Ureter (tissue), 1 donor: ENCODE data around the gene CEP78. TPM values are rescaled to one million over a fixed set of nuclear protein-coding genes. Genes with fewer than 3 reads are reported as not detected.
A peak's percentile ranks its signal among the peaks of the same experiment; 100 is the strongest.
"Not testable (repeated sequence)": the region's sequence is repeated elsewhere in the genome, so short reads cannot be mapped to it uniquely, and the experiment has no call there.

ENCODE experiments used
- DNase-seq: peaks from one replicate; pipeline ENCODE4 v3.0.0-alpha.2; 2020; ENCODE audit warnings: low spot score
- total RNA-seq: library from RNA; stranded (reverse); gene quantifications from one replicate; pipeline ENCODE4 v1.2.4, GENCODE V29; 2023
- donor health status: DM: yes; HTN: yes; CAD: no.

Gene CEP78
- 10.2 TPM for total RNA-seq

DNA sequence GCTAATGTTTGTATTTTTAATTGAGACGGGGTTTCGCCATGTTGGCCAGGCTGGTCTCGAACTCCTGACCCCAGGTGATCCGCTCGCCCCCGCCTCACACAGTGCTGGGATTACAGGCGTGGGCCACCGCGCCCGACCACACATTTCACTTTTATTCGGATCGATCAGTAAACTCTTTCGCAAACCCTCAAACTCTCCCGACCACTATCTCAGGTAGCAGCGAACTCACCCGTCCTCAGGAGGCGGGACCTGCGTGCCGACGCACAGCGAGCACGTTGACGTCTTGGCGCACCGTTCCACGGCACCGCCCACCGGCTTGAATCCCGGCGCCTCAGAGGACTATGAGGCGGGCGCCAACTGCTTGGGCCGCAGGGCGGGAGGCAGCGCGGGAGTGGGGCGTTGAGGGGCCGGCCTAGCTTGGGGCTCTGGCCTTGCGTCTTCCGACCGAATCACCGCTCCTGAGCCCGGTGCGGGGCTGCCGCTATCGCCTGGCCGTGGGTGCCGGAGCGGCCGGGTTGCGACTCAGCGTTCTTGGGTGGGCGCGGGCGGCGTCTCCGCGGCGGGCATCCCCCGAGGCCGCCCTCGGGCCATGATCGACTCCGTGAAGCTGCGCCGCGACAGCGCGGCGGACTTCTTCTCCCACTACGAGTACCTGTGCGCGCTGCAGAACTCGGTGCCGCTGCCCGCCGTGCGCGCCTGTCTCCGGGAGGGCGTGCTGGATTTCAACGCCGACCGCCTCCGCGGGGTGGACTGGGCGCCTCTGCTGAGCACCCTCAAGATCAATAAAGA, at the start of gene CEP78:
Gene CEP78, plus strand, starts transcription at position 314 of the 789 bp plus-strand sequence. Its CDS starts 276 bp downstream, at position 590.
- peak; percentile 93 for DNase-seq

DNA sequence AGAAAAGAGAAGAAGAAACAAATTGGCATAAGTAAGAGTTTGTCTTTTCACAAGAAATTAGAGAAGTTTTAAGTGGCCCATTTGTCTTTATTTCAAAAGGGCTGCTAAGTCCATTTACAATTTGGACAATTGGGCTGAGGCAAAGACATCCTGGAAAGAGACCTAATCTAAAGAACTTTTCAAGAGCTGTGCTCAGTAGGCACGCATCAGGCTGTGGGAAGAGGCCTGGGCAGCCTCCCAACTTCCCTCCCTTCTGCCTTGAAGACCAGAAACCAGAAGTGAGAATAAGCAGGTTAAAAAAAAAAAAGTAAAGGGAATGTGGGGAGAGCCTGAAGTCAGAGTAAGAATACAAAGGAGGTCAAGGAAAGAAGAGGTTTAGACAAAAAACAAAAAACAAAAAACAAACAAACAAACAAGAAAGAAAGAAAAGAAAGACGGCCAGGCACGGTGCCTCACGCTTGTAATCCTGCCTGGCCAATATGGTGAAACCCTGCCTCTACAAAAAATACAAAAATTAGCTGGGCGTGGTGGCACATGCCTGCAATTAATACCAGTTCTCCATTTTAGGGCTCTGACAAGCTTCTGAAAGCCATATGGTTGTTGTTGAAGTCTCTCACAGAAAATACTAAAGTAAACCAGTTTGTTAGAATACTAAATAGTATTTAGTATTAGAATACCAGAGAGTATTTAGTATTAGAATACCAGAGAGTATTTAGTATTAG, 48.0 kb upstream of the CEP78 start:
- DNase-seq: no peak

DNA sequence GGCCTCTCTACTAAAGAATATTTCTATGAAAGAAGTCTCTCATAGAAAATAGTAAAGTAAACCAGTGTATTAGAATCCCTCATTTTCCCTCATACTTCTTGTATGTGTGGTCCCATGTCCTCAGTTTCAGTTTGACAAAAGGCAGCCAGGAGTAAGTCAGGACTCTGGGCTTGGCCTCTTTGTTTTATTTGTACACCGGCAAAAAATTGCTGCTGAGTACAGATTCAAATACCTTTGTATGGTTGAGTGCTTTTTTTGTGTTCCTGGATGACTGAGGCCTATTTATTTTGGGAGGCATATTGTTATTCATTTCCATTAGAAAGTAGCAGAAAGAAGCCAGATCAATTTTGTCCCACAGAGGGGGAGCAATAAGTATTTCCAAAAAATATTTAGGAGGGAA, 47.3 kb upstream of the CEP78 start:
- no peak for DNase-seq

- no peak for DNase-seq
Observed at GRCh38 chr9:78189001-78189400, 46.9 kb upstream of the CEP78 start.

DNA sequence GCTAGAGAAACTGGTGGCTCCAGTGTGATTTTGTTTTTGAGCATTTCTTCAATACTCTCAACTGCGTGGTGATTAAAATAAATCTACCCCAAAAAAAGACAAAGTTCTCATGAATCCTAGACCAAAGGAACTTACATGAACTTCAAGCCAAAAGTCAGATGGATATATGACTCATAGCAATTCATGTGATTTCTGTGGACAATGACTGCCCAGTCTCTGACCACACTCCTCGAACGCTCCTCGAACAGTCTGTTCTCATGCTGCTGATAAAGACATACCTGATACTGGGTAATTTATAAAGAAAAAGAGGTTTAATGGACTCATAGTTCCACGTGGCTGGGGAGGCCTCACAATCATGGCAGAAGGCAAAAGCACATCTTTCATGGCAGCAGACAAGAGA, 46.4 kb upstream of the CEP78 start:
- DNase-seq: no peak

DNA sequence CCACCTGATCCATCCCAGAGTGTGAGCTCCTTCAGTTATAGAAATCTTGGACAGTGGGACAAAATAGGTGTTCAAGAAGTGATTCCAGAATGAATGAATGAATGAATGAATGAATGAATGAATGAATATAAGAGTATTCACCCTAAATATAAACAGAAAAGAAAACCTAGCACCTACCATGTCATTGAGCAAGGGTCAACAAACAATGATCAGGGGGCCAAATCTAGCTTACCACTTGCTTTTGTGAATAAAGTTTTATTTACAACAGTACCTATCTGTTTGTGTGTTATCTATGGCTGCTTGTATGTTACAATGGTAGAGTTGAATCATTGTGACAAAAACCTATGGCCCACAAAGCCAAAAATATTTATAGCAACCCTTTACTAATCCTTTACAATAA, 43.9 kb upstream of the CEP78 start:
- DNase-seq: no peak

DNA sequence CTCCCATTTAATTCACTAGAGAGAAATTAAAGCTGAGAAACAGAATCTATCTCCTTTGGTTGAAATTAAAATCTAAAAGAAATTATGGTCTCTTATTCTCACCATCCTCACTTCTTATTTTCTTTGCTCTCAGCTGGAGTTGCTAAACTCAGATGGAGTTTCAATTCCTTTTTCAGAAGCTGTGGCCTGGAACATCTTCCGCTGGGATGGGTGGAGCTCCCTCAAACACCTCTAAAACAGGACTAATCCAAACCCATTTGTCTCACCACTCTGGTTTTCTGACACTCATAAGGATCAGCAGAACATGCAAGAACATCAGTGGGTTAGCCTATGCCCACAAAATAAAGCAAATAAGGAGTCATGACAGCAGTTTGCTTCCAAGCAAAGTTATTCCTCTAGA, 39.6 kb upstream of the CEP78 start:
- no peak for DNase-seq

DNA sequence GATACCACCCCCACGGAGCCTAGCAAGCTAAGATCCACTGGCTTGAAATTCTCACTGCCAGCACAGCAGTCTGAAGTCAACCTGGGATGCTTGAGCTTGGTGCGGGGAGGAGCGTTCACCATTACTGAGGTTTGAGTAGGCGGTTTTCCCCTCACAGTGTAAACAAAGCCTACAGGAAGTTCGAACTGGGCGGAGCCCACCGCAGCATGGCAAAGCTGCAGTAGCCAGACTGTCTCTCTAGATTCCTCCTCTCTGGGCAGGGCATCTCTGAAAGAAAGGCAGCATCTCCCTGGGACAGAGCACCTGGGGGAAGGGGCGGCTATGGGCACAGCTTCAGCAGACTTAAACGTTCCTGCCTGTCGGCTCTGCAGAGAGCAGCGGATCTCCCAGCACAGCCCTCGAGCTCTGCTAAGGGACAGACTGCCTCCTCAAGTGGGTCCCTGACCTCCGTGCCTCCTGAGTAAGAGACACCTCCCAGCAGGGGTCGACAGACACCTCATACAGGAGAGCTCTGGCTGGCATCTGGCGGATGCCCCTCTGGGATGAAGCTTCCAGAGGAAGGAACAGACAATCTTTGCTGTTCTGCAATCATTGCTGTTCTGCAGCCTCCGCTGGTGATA, 34.6 kb upstream of the CEP78 start:
- DNase-seq: not testable (repeated sequence)

GRCh38 chr9:78207319-78207718, 28.6 kb upstream of the CEP78 start:
- no peak for DNase-seq

GRCh38 chr9:78207901-78208300, 28.0 kb upstream of the CEP78 start:
- no peak for DNase-seq

- DNase-seq: no peak
Observed at GRCh38 chr9:78209127-78209526, 26.7 kb upstream of the CEP78 start.

GRCh38 chr9:78210841-78211301, 25.0 kb upstream of the CEP78 start:
- no peak for DNase-seq

GRCh38 chr9:78212868-78213267, 23.0 kb upstream of the CEP78 start:
- no peak for DNase-seq

DNA sequence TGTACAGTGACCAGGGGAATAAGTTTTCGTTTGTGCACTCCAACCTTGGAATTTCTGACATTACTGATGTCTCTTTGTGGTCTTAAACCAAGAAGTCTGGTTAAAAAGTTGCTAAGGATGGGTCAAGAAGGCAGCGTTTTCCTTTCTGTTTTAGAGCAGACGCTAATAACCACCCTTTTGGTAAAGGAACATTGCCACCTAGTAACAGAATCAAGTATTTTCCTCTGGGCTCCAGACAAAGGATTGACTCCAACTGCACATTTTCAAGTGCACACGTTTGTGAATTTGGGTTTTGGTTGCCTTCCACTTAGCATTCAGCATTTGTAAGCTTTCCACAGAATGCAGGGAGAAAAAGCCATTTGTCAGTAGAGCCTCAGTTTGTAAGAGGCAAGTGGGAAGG, 22.2 kb upstream of the CEP78 start:
- DNase-seq: no peak

- DNase-seq: no peak
Observed at GRCh38 chr9:78214492-78214891, 21.4 kb upstream of the CEP78 start.

GRCh38 chr9:78215706-78216105, 20.2 kb upstream of the CEP78 start:
- no peak for DNase-seq

GRCh38 chr9:78218890-78219289, 17.0 kb upstream of the CEP78 start:
- DNase-seq: no peak

DNA sequence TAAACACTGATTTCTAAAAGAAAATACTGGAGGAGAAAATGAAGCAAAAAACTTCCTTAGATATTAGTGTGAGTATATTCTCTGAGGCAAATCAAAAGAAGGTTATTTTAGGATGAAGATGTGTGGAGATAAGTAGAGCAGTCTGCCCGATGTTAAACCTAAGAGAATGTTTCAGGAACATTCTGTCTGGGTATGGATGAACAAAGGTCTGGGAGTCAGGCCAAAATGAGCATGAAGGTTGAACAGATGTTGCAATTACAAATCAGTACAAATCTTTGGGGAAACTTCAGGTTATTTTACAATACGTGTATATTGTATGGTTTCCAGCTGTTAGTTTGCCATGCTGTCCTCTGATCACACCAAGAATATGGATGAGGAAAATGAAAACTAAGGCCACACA, 14.4 kb upstream of the CEP78 start:
- no peak for DNase-seq

GRCh38 chr9:78221841-78222240, 14.0 kb upstream of the CEP78 start:
- not testable (repeated sequence) for DNase-seq

DNA sequence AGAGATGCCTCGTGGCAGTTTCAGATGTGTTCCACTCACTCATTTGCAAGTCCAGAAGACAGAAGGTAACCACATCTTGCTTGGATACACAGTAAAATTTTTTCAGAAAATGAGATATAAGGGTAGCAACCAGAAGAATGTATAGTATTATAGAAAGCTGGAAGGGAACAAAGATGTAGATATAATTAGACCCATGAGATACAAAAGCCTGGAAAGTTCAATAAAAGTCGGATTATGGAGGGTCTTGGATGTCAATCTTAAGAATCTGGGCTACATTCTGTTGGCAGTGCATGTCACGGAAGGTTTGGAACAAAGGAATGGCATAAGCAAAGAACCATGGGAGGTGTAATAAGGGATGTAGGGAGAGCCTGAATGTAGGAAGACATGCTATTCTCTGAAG, 5.1 kb upstream of the CEP78 start:
- no peak for DNase-seq

GRCh38 chr9:78232471-78232870, 3.4 kb upstream of the CEP78 start:
- not testable (repeated sequence) for DNase-seq

GRCh38 chr9:78234810-78235209, 1.1 kb upstream of the CEP78 start:
- DNase-seq: no peak

GRCh38 chr9:78235256-78235761, 566 bp upstream of the CEP78 start:
- no peak for DNase-seq
